Smooth muscle cell (in vitro differentiated cells): Measurements from ENCODE around the gene PNPLA3. TPM values are rescaled to one million over a fixed set of nuclear protein-coding genes. Genes with fewer than 3 reads are reported as not detected.

Experiments used
- DNase-seq: peaks from one replicate; lab custom pipeline; 2025; ENCODE audit not compliant: unreplicated experiment; lab: John Stamatoyannopoulos, UW
- H2AFZ ChIP-seq: fragments of 200-600 bp; sonication (generic); 2 replicates; pipeline ENCODE4 v1.6.0; 2016; ENCODE audit warnings: antibody characterized with exemption, low read depth, mild to moderate bottlenecking
- H3F3A ChIP-seq: fragments of 200-600 bp; sonication (generic); 2 replicates; pipeline ENCODE4 v1.6.0; 2017; ENCODE audit warnings: antibody characterized with exemption, low read depth
- H3K27ac ChIP-seq: fragments of 200-600 bp; sonication (generic); 2 replicates; pipeline ENCODE4 v1.5.1; 2016; ENCODE audit warnings: low read depth, mild to moderate bottlenecking
- H3K27me3 ChIP-seq: fragments of 200-600 bp; sonication (generic); 2 replicates; pipeline ENCODE4 v1.6.1; 2016; ENCODE audit warnings: low read depth, mild to moderate bottlenecking
- H3K36me3 ChIP-seq: fragments of 200-600 bp; sonication (generic); 2 replicates; pipeline ENCODE4 v1.5.1; 2016; ENCODE audit warnings: low read depth
- H3K4me1 ChIP-seq: fragments of 200-600 bp; sonication (generic); 2 replicates; pipeline ENCODE4 v1.5.1; 2016; ENCODE audit warnings: low read depth
- H3K4me2 ChIP-seq: fragments of 200-600 bp; sonication (generic); 2 replicates; pipeline ENCODE4 v1.6.0; 2016; ENCODE audit warnings: mild to moderate bottlenecking
- H3K4me3 ChIP-seq: fragments of 200-600 bp; sonication (generic); 2 replicates; pipeline ENCODE4 v1.5.1; 2016; ENCODE audit warnings: mild to moderate bottlenecking
- H3K79me2 ChIP-seq: fragments of 200-600 bp; sonication (generic); 2 replicates; pipeline ENCODE4 v1.6.0; 2016; ENCODE audit warnings: low read depth, mild to moderate bottlenecking
- H3K9ac ChIP-seq: fragments of 200-600 bp; sonication (generic); 2 replicates; pipeline ENCODE4 v1.6.0; 2016; ENCODE audit warnings: low read depth
- H3K9me3 ChIP-seq: fragments of 200-600 bp; sonication (generic); replicated peaks from 2 replicates; pipeline ENCODE4 v1.5.1; 2016; ENCODE audit warnings: low read depth
- H4K20me1 ChIP-seq: fragments of 200-600 bp; sonication (generic); 2 replicates; pipeline ENCODE4 v1.6.0; 2016; ENCODE audit warnings: low read depth
- CTCF ChIP-seq: fragments of 200-600 bp; sonication (generic); IDR thresholded peaks from 2 replicates; pipeline ENCODE4 v1.5.1; 2017; ENCODE audit warnings: borderline replicate concordance, mild to moderate bottlenecking, antibody characterized with exemption; ENCODE audit not compliant: insufficient read depth, poor library complexity, severe bottlenecking
- whole genome bisulfite sequencing: methylation state at CpG from one replicate; pipeline ENCODE4 v1.1.7; 2016; ENCODE audit warnings: low lambda C conversion rate; 5-methylcytosine and 5-hydroxymethylcytosine counted together
- polyA plus RNA-seq: library from polyadenylated mRNA; unstranded; fragments of >200 nt; fragmentation: Nextera tagmentation; extraction: Ambion mirVana; gene quantifications from 2 replicates; pipeline ENCODE4 v1.2.1, GENCODE V29; 2016
- total RNA-seq: library from RNA; depleted of rRNA; stranded (reverse); fragments of >200 nt; gene quantifications from 2 replicates; pipeline ENCODE4 v1.2.3, GENCODE V29; 2014

PNPLA3 gene
- total and polyA plus RNA-seq, 2 experiments from 2014 or later = 11.0 to 14.5 TPM

DNA sequence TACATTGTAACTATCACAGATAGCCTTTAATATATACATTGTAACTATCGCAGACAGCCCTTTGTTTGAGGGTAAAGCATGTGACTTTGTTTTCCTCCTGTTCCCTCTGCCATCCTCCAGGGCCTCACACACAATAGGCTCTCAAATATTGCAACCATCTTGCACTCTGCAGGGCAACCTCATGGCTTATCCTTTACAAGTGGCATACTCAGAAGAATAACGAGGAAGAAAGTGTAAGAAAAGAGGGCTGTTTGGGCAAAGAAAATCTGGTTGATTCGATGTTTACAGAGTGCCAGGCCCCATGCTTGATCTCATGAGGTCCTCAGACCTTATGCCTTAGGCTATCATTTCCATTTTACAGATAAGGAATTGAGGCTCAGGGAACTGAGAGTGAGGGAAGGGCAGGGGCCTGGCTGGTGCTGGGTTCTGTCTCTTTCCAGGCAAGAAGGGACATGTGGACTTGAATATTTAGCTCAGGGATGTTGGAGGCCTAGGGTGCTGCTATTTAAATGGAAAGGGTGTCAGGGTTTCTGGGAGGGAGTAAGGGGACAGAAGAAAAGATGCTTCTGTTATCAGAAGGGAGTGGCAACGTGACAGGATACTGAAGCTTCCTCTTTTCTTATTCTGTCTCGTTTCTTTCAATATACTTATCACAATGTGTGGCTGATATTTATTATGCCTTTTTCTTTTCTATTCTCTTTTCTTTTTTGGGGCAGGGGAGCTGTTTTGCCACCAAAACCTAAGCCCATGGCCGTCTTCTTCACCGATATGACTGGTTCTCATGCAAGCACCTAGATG is 30.6 kb downstream of the PNPLA3 start:
- H3K4me3 ChIP-seq = peak overlapping the region; percentile 97
- 53% methylated on average over 7 of the region's 7 CpGs for WGBS
- DNase-seq = no peak

GRCh38 chr22:43955040-43955882 is 31.7 kb downstream of the PNPLA3 start, which contains the start of gene SAMM50:
TSS of gene SAMM50 (plus strand) at chr22:43955442. CDS start at chr22:43955578, 136 bp downstream.
- WGBS = 1% methylated on average over 70 of the region's 74 CpGs
- Histone ChIP-seq H3K4me2 (peak within 1 kb of the TSS; percentile 84), H4K20me1 (peaks cover 23% of the 10 kb centered on the region), H3K9me3 (no peaks in the 10 kb centered on the region), H3F3A (peaks cover 15% of the 10 kb centered on the region), H3K27ac (peak within 1 kb of the TSS; percentile 81), H3K79me2 (peaks cover 41% of the 10 kb centered on the region), H3K4me3 (peak within 1 kb of the TSS; percentile 97), H3K4me1 (peaks cover 18% of the 10 kb centered on the region), H3K9ac (peak within 1 kb of the TSS; percentile 91), H3K36me3 (no peaks in the 10 kb centered on the region), H2AFZ (peak within 1 kb of the TSS; percentile 90), H3K27me3 (no peaks in the 10 kb centered on the region)
- TF ChIP-seq CTCF = peak; percentile 9
- DNase-seq = peak; percentile 78

More for the DNA sequence above, 30.6 kb downstream of the PNPLA3 start:
- peaks cover 12% of the 10 kb centered on the region for H4K20me1 ChIP-seq
- no peak for TF ChIP-seq CTCF
- no peak overlapping the region for H3K27ac ChIP-seq
- H3F3A ChIP-seq = peaks cover 15% of the 10 kb centered on the region
- no peaks in the 10 kb centered on the region for H3K27me3 ChIP-seq
- H3K4me2 ChIP-seq = peak overlapping the region; percentile 84
- H3K36me3 ChIP-seq = no peaks in the 10 kb centered on the region
- H3K79me2 ChIP-seq = peaks cover 30% of the 10 kb centered on the region
- H3K4me1 ChIP-seq = peaks cover 18% of the 10 kb centered on the region
- no peaks in the 10 kb centered on the region for H3K9me3 ChIP-seq
- H2AFZ ChIP-seq = no peak overlapping the region
- peak overlapping the region; percentile 91 for H3K9ac ChIP-seq

- peaks cover 50% of the 10 kb centered on the region for H3K79me2 ChIP-seq
Observed at GRCh38 chr22:43955883-43956782, 32.5 kb downstream of the PNPLA3 start.

More at GRCh38 chr22:43955883-43956782, 32.5 kb downstream of the PNPLA3 start:
- no peak for TF ChIP-seq CTCF
- 49% methylated on average over 17 of the region's 17 CpGs for WGBS
- Histone ChIP-seq H3K27me3 (no peaks in the 10 kb centered on the region), H3K27ac (peak overlapping the region; percentile 81), H3F3A (peaks cover 15% of the 10 kb centered on the region), H3K4me3 (peak overlapping the region; percentile 97), H3K9me3 (no peaks in the 10 kb centered on the region), H2AFZ (peak overlapping the region; percentile 90), H3K4me2 (peak overlapping the region; percentile 84), H3K9ac (peak overlapping the region; percentile 91), H3K36me3 (no peaks in the 10 kb centered on the region), H4K20me1 (peaks cover 31% of the 10 kb centered on the region), H3K4me1 (peaks cover 18% of the 10 kb centered on the region)
- DNase-seq = no peak
